Retinal pigment epithelial cell (primary cell): ENCODE measurements around the gene TMSB4X.

Experiments used
- DNase-seq: peaks from one replicate; pipeline ENCODE4 v3.0.0-alpha.2; 2010; ENCODE audit warnings: low read depth
- H3K4me3 ChIP-seq: 2 replicates; pipeline ENCODE4 v1.5.1; 2011; ENCODE audit warnings: mild to moderate bottlenecking, low read length, control low read depth, moderate library complexity
- CTCF ChIP-seq: conservative IDR thresholded peaks from 2 replicates; pipeline ENCODE4 v1.5.1; 2011; ENCODE audit warnings: low read depth, low read length, control low read depth, inconsistent platforms

TMSB4X gene

GRCh38 chrX:12945494-12945893, 29.4 kb upstream of the TMSB4X start:
- no peak for DNase-seq
- no peak for TF ChIP-seq CTCF
- no peak overlapping the region for H3K4me3 ChIP-seq

GRCh38 chrX:12946406-12946805, 28.5 kb upstream of the TMSB4X start:
- DNase-seq = no peak
- H3K4me3 ChIP-seq = no peak overlapping the region
- no peak for TF ChIP-seq CTCF

GRCh38 chrX:12946838-12947544, 27.9 kb upstream of the TMSB4X start:
- peak; percentile 96 for TF ChIP-seq CTCF
- no peak overlapping the region for H3K4me3 ChIP-seq
- peak; percentile 52 for DNase-seq

GRCh38 chrX:12947545-12948235, 27.2 kb upstream of the TMSB4X start:
- no peak overlapping the region for H3K4me3 ChIP-seq
- TF ChIP-seq CTCF = no peak
- no peak for DNase-seq

GRCh38 chrX:12948495-12948894, 26.4 kb upstream of the TMSB4X start:
- no peak for TF ChIP-seq CTCF
- no peak overlapping the region for H3K4me3 ChIP-seq
- no peak for DNase-seq

GRCh38 chrX:12949205-12949926, 25.5 kb upstream of the TMSB4X start:
- H3K4me3 ChIP-seq = no peak overlapping the region
- DNase-seq = peak; percentile 34
- TF ChIP-seq CTCF = no peak
